ENCODE measurements around the gene MEGF8. TPM values are rescaled to one million over a fixed set of nuclear protein-coding genes. Genes with fewer than 3 reads are reported as not detected.

The MEGF8 gene
- total and polyA plus RNA-seq, 2 of the 8 experiments (the other 6 are each of a cell fraction or from before 2014, with no cell fraction given) = 13.0 to 23.7 TPM

- TF ChIP-seq, protein P1, sequence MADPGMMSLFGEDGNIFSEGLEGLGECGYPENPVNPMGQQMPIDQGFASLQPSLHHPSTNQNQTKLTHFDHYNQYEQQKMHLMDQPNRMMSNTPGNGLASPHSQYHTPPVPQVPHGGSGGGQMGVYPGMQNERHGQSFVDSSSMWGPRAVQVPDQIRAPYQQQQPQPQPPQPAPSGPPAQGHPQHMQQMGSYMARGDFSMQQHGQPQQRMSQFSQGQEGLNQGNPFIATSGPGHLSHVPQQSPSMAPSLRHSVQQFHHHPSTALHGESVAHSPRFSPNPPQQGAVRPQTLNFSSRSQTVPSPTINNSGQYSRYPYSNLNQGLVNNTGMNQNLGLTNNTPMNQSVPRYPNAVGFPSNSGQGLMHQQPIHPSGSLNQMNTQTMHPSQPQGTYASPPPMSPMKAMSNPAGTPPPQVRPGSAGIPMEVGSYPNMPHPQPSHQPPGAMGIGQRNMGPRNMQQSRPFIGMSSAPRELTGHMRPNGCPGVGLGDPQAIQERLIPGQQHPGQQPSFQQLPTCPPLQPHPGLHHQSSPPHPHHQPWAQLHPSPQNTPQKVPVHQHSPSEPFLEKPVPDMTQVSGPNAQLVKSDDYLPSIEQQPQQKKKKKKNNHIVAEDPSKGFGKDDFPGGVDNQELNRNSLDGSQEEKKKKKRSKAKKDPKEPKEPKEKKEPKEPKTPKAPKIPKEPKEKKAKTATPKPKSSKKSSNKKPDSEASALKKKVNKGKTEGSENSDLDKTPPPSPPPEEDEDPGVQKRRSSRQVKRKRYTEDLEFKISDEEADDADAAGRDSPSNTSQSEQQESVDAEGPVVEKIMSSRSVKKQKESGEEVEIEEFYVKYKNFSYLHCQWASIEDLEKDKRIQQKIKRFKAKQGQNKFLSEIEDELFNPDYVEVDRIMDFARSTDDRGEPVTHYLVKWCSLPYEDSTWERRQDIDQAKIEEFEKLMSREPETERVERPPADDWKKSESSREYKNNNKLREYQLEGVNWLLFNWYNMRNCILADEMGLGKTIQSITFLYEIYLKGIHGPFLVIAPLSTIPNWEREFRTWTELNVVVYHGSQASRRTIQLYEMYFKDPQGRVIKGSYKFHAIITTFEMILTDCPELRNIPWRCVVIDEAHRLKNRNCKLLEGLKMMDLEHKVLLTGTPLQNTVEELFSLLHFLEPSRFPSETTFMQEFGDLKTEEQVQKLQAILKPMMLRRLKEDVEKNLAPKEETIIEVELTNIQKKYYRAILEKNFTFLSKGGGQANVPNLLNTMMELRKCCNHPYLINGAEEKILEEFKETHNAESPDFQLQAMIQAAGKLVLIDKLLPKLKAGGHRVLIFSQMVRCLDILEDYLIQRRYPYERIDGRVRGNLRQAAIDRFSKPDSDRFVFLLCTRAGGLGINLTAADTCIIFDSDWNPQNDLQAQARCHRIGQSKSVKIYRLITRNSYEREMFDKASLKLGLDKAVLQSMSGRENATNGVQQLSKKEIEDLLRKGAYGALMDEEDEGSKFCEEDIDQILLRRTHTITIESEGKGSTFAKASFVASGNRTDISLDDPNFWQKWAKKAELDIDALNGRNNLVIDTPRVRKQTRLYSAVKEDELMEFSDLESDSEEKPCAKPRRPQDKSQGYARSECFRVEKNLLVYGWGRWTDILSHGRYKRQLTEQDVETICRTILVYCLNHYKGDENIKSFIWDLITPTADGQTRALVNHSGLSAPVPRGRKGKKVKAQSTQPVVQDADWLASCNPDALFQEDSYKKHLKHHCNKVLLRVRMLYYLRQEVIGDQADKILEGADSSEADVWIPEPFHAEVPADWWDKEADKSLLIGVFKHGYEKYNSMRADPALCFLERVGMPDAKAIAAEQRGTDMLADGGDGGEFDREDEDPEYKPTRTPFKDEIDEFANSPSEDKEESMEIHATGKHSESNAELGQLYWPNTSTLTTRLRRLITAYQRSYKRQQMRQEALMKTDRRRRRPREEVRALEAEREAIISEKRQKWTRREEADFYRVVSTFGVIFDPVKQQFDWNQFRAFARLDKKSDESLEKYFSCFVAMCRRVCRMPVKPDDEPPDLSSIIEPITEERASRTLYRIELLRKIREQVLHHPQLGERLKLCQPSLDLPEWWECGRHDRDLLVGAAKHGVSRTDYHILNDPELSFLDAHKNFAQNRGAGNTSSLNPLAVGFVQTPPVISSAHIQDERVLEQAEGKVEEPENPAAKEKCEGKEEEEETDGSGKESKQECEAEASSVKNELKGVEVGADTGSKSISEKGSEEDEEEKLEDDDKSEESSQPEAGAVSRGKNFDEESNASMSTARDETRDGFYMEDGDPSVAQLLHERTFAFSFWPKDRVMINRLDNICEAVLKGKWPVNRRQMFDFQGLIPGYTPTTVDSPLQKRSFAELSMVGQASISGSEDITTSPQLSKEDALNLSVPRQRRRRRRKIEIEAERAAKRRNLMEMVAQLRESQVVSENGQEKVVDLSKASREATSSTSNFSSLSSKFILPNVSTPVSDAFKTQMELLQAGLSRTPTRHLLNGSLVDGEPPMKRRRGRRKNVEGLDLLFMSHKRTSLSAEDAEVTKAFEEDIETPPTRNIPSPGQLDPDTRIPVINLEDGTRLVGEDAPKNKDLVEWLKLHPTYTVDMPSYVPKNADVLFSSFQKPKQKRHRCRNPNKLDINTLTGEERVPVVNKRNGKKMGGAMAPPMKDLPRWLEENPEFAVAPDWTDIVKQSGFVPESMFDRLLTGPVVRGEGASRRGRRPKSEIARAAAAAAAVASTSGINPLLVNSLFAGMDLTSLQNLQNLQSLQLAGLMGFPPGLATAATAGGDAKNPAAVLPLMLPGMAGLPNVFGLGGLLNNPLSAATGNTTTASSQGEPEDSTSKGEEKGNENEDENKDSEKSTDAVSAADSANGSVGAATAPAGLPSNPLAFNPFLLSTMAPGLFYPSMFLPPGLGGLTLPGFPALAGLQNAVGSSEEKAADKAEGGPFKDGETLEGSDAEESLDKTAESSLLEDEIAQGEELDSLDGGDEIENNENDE (IDR thresholded peaks at IDR 0.05; ENCODE audit: insufficient replicate concordance, low read length) = no peak
- TF ChIP-seq KDM1A (IDR thresholded peaks at IDR 0.05; ENCODE audit: borderline replicate concordance, low read length) (no peak), SUZ12 (IDR thresholded peaks at IDR 0.05; ENCODE audit: low read length) (no peak), CBX5 (IDR thresholded peaks at IDR 0.05; ENCODE audit: low read depth, low read length) (no peak)
These were observed 19.0 kb downstream of the MEGF8 start (continued) for GRCh38 chr19:42344336-42344893.
